Progenitor cell of endocrine pancreas (in vitro differentiated cells): Measurements from ENCODE around the gene MMS19. TPM values are rescaled to one million over a fixed set of nuclear protein-coding genes. Genes with fewer than 3 reads are reported as not detected.

Experiments used
- DNase-seq: peaks from one replicate; pipeline ENCODE4 v3.0.0; 2021; ENCODE audit warnings: low spot score; ENCODE audit not compliant: unreplicated experiment
- H3K27ac Mint-ChIP-seq: 2 replicates; pipeline ENCODE4 v1.8.0; 2021; ENCODE audit warnings: mild to moderate bottlenecking, moderate library complexity, mixed read lengths
- H3K27me3 Mint-ChIP-seq: 2 replicates; pipeline ENCODE4 v1.8.0; 2021; ENCODE audit warnings: mixed read lengths
- H3K36me3 Mint-ChIP-seq: 2 replicates; pipeline ENCODE4 v1.8.0; 2022; ENCODE audit warnings: mixed read lengths; ENCODE audit not compliant: insufficient read depth
- H3K4me1 Mint-ChIP-seq: 2 replicates; pipeline ENCODE4 v1.8.0; 2021; ENCODE audit warnings: low read depth, mixed read lengths
- H3K4me3 Mint-ChIP-seq: 2 replicates; pipeline ENCODE4 v1.8.0; 2021; ENCODE audit warnings: low read depth, mild to moderate bottlenecking, moderate library complexity, mixed read lengths
- H3K9me3 Mint-ChIP-seq: 2 replicates; pipeline ENCODE4 v1.8.0; 2021; ENCODE audit warnings: low read depth, mixed read lengths
- CTCF ChIP-seq: fragments of 200-600 bp; sonication (generic); IDR thresholded peaks from one replicate; pipeline ENCODE4 v1.5.0; 2021; ENCODE audit warnings: antibody characterized with exemption, mild to moderate bottlenecking; ENCODE audit not compliant: unreplicated experiment
- total RNA-seq: library from RNA; stranded (reverse); gene quantifications from 2 replicates; pipeline ENCODE4 v1.2.1, GENCODE V29; 2021

MMS19 gene
- total RNA-seq, 1 donor from 2014 or later = 82.1 TPM

GRCh38 chr10:97468162-97468561 is 30.1 kb downstream of the MMS19 start:
- Mint-ChIP-seq H3K36me3 (peaks cover 16% of the 10 kb centered on the region), H3K9me3 (no peaks in the 10 kb centered on the region), H3K27ac (no peak overlapping the region), H3K4me1 (peaks cover 2% of the 10 kb centered on the region), H3K4me3 (no peak overlapping the region), H3K27me3 (no peaks in the 10 kb centered on the region)
- no peak for DNase-seq
- no peak for TF ChIP-seq CTCF

- Mint-ChIP-seq H3K4me3 (no peak overlapping the region), H3K4me1 (peaks cover 2% of the 10 kb centered on the region), H3K9me3 (no peaks in the 10 kb centered on the region), H3K36me3 (peaks cover 20% of the 10 kb centered on the region), H3K27me3 (no peaks in the 10 kb centered on the region), H3K27ac (no peak overlapping the region)
- no peak for DNase-seq
- no peak for TF ChIP-seq CTCF
Observed at GRCh38 chr10:97466755-97467154, 31.5 kb downstream of the MMS19 start.

GRCh38 chr10:97465982-97466381 is 32.2 kb downstream of the MMS19 start:
- H3K4me3 Mint-ChIP-seq = no peak overlapping the region
- no peak overlapping the region for H3K27ac Mint-ChIP-seq
- no peaks in the 10 kb centered on the region for H3K9me3 Mint-ChIP-seq
- H3K27me3 Mint-ChIP-seq = no peaks in the 10 kb centered on the region
- no peak for TF ChIP-seq CTCF
- H3K36me3 Mint-ChIP-seq = peaks cover 20% of the 10 kb centered on the region
- H3K4me1 Mint-ChIP-seq = peaks cover 2% of the 10 kb centered on the region
- DNase-seq = no peak

- H3K27ac Mint-ChIP-seq = no peak overlapping the region
- H3K4me3 Mint-ChIP-seq = no peak overlapping the region
- H3K9me3 Mint-ChIP-seq = no peaks in the 10 kb centered on the region
- H3K27me3 Mint-ChIP-seq = no peaks in the 10 kb centered on the region
- DNase-seq = no peak
- peaks cover 22% of the 10 kb centered on the region for H3K36me3 Mint-ChIP-seq
- H3K4me1 Mint-ChIP-seq = peaks cover 2% of the 10 kb centered on the region
- TF ChIP-seq CTCF = no peak
Observed at GRCh38 chr10:97464226-97464625, 34.0 kb downstream of the MMS19 start.

GRCh38 chr10:97463363-97464132 is 34.7 kb downstream of the MMS19 start:
- H3K36me3 Mint-ChIP-seq = peaks cover 24% of the 10 kb centered on the region

More at GRCh38 chr10:97463363-97464132, 34.7 kb downstream of the MMS19 start:
- no peak overlapping the region for H3K4me3 Mint-ChIP-seq
- TF ChIP-seq CTCF = peak; percentile 86
- H3K27me3 Mint-ChIP-seq = no peaks in the 10 kb centered on the region
- H3K4me1 Mint-ChIP-seq = peaks cover 2% of the 10 kb centered on the region
- H3K27ac Mint-ChIP-seq = peak overlapping the region; percentile 71
- no peaks in the 10 kb centered on the region for H3K9me3 Mint-ChIP-seq
- peak; percentile 47 for DNase-seq
